NT2/D1 (cell line): ENCODE results near the gene PARP3.

Source experiments
- DNase-seq: peaks from one replicate; pipeline ENCODE4 v3.0.0-alpha.2; 2011; ENCODE audit warnings: low read depth, low spot score
- H3K27me3 ChIP-seq: 2 replicates; pipeline ENCODE4 v1.6.0; 2011; ENCODE audit warnings: mild to moderate bottlenecking; ENCODE audit not compliant: insufficient read length, insufficient read depth
- H3K36me3 ChIP-seq: 2 replicates; pipeline ENCODE4 v1.6.1; 2011; ENCODE audit warnings: mild to moderate bottlenecking, low read length, mixed read lengths; ENCODE audit not compliant: insufficient read depth, insufficient read length
- H3K4me1 ChIP-seq: 2 replicates; pipeline ENCODE4 v1.5.1; 2011; ENCODE audit not compliant: insufficient read depth, insufficient read length
- H3K4me3 ChIP-seq: 2 replicates; pipeline ENCODE4 v1.5.1; 2011; ENCODE audit warnings: low read depth; ENCODE audit not compliant: insufficient read length
- H3K9ac ChIP-seq: 2 replicates; pipeline ENCODE4 v1.6.0; 2011; ENCODE audit warnings: low read depth; ENCODE audit not compliant: insufficient read length
- H3K9me3 ChIP-seq: 2 replicates; pipeline ENCODE4 v1.5.1; 2011; ENCODE audit warnings: mild to moderate bottlenecking, low read length; ENCODE audit not compliant: insufficient read depth
- SUZ12 ChIP-seq: IDR thresholded peaks from 2 replicates; pipeline ENCODE4 v1.6.1; 2011; ENCODE audit not compliant: insufficient read length, insufficient read depth; ENCODE audit errors: extremely low read depth
- YY1 ChIP-seq: IDR thresholded peaks from 2 replicates; pipeline ENCODE4 v1.6.1; 2011; ENCODE audit not compliant: insufficient read length, insufficient read depth
- ZNF274 ChIP-seq: IDR thresholded peaks from 2 replicates; pipeline ENCODE4 v1.6.1; 2011; ENCODE audit warnings: mild to moderate bottlenecking, low read depth, low read length

Gene PARP3

GRCh38 chr3:51941463-51941797 lies 733 bp upstream of the PARP3 start:
- Histone ChIP-seq H3K9me3 (no peaks in the 10 kb centered on the region), H3K36me3 (peaks cover 43% of the 10 kb centered on the region), H3K4me1 (no peaks in the 10 kb centered on the region), H3K4me3 (peak overlapping the region; percentile 82), H3K27me3 (peaks cover 3% of the 10 kb centered on the region), H3K9ac (peak overlapping the region; percentile 88)
- DNase-seq = no peak
- no peak for TF ChIP-seq SUZ12

GRCh38 chr3:51942603-51943450 lies 664 bp downstream of the PARP3 start:
- TF ChIP-seq ZNF274 = no peak
- TF ChIP-seq YY1 = no peak
- no peak for TF ChIP-seq SUZ12
- Histone ChIP-seq H3K4me3 (peak overlapping the region; percentile 61), H3K9ac (peak overlapping the region; percentile 94), H3K9me3 (no peaks in the 10 kb centered on the region), H3K27me3 (peaks cover 3% of the 10 kb centered on the region), H3K4me1 (peaks cover 4% of the 10 kb centered on the region), H3K36me3 (peaks cover 29% of the 10 kb centered on the region)
- no peak for DNase-seq

- DNase-seq = no peak
- Histone ChIP-seq H3K4me3 (no peak overlapping the region), H3K9me3 (no peaks in the 10 kb centered on the region), H3K27me3 (peaks cover 3% of the 10 kb centered on the region), H3K36me3 (peaks cover 20% of the 10 kb centered on the region), H3K4me1 (peaks cover 4% of the 10 kb centered on the region), H3K9ac (no peak overlapping the region)
- TF ChIP-seq SUZ12 = no peak
- TF ChIP-seq ZNF274 = no peak
- TF ChIP-seq YY1 = no peak
These were observed 1.6 kb downstream of the PARP3 start for GRCh38 chr3:51943451-51944391.

GRCh38 chr3:51944451-51945021 lies 2.4 kb downstream of the PARP3 start:
- Histone ChIP-seq H3K9ac (no peak overlapping the region), H3K9me3 (no peaks in the 10 kb centered on the region), H3K36me3 (peaks cover 11% of the 10 kb centered on the region), H3K27me3 (peaks cover 9% of the 10 kb centered on the region), H3K4me1 (peaks cover 4% of the 10 kb centered on the region), H3K4me3 (no peak overlapping the region)
- TF ChIP-seq ZNF274 (no peak), YY1 (no peak), SUZ12 (no peak)
- no peak for DNase-seq

GRCh38 chr3:51945031-51945840 lies 3.1 kb downstream of the PARP3 start:
- no peak overlapping the region for H3K9ac ChIP-seq
- peaks cover 4% of the 10 kb centered on the region for H3K4me1 ChIP-seq
- H3K27me3 ChIP-seq = peaks cover 9% of the 10 kb centered on the region
- peaks cover 7% of the 10 kb centered on the region for H3K36me3 ChIP-seq
- H3K4me3 ChIP-seq = no peak overlapping the region
- H3K9me3 ChIP-seq = no peaks in the 10 kb centered on the region
- no peak for DNase-seq
- no peak for TF ChIP-seq SUZ12
- TF ChIP-seq YY1 = no peak

- H3K4me3 ChIP-seq = no peak overlapping the region
- DNase-seq = no peak
- H3K9me3 ChIP-seq = no peaks in the 10 kb centered on the region
- H3K4me1 ChIP-seq = peaks cover 4% of the 10 kb centered on the region
- H3K9ac ChIP-seq = no peak overlapping the region
- no peak for TF ChIP-seq YY1
- TF ChIP-seq SUZ12 = no peak
- no peak for TF ChIP-seq ZNF274
- peaks cover 9% of the 10 kb centered on the region for H3K27me3 ChIP-seq
- no peaks in the 10 kb centered on the region for H3K36me3 ChIP-seq
These were observed 4.0 kb downstream of the PARP3 start for GRCh38 chr3:51945926-51946705.
